ENCODE results near the gene RAF1. TPM values are rescaled to one million over a fixed set of nuclear protein-coding genes. Genes with fewer than 3 reads are reported as not detected.

Gene RAF1
- total and polyA plus RNA-seq, 2 donors (not counting 1 experiment from before 2014, with no cell fraction given): 84.3 to 126 TPM

DNA sequence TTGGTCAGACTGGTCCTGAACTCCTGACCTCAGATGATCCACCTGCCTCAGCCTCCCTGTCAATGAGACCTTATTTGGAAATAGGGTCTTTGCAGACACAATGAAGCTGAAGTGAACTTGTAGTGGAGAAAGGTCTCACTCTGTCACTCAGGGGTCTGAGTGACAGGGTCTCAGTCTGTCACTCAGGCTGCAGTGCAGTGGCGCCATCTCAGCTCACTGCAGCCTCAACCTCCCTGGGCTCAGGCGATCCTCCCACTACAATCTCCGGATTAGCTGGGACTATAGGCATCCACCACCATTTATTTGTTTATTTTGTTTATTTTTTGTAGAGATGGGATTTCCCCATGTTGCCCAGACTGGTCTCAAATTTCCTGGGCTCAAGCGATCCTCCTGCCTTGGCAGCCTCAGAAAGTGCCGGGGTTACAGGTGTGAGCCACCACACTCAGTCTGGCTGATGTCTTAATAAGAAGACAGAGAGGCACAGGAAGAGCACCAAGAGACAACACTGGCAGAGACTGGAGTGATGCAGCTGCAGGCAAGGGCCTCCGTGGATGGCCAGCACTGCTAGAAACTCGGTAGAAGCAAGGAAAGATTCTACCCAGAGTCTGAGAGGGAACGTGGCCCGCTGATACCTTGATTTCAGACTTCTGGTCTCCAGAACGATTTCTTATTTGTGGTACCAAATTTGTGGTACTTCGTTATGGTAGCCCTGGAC, 26.2 kb upstream of the RAF1 start:
- ChIA-PET POLR2A (no interaction called here), CTCF (interaction anchor here (1.0 kb wide), 1 partner anchor 101 kb away, joined by 3 read pairs; no protein-coding TSS in a partner anchor)
- Histone ChIP-seq H3K27ac (ENCODE audit: low read length in 2 of 2) (no peak overlapping the region), H3K9me3 (ENCODE audit: control extremely low read depth in 1 of 3, control insufficient read depth in 2 of 3, insufficient read depth in 1 of 3, low read length in 2 of 3) (no peaks in the 10 kb centered on the region), H4K20me1 (ENCODE audit: control insufficient read depth, insufficient read depth, low read length, poor library complexity, severe bottlenecking) (no peaks in the 10 kb centered on the region), H3K4me2 (replicated peaks; ENCODE audit: low read depth, low read length, poor library complexity, severe bottlenecking) (no peak overlapping the region), H3K79me2 (ENCODE audit: control insufficient read depth, insufficient read depth, low read length) (no peaks in the 10 kb centered on the region), H3K9ac (ENCODE audit: low read length) (no peak overlapping the region), H3K27me3 (replicated peaks in 1 of 4; ENCODE audit: control extremely low read depth in 1 of 4, control insufficient read depth in 3 of 4, insufficient read depth in 4 of 4, low read length in 3 of 4) (no peaks in the 10 kb centered on the region), H3K4me3 (ENCODE audit: control extremely low read depth in 1 of 5, extremely low read depth in 1 of 5, insufficient read depth in 1 of 5, low read depth in 2 of 5, low read length in 4 of 5) (no peak overlapping the region), H3K4me1 (ENCODE audit: control insufficient read depth in 2 of 2, insufficient read depth in 2 of 2, low read length in 2 of 2) (no peaks in the 10 kb centered on the region), H3K36me3 (replicated peaks in 1 of 2; ENCODE audit: control extremely low read depth in 1 of 2, control insufficient read depth in 1 of 2, extremely low read depth in 1 of 2, insufficient read depth in 2 of 2, low read length in 1 of 2) (no peaks in the 10 kb centered on the region), H2AFZ (ENCODE audit: insufficient read depth, low read depth, low read length, poor library complexity, severe bottlenecking) (no peak overlapping the region)
- Mint-ChIP-seq H3K9me3 (ENCODE audit: insufficient read depth) (no peaks in the 10 kb centered on the region), H3K27ac (no peak overlapping the region), H3K4me3 (no peak overlapping the region), H3K4me1 (no peaks in the 10 kb centered on the region), H3K27me3 (peaks cover 11% of the 10 kb centered on the region)
- no peak for DNase-seq
- ATAC-seq (ENCODE audit: low read depth): no peak
- TF ChIP-seq, protein P1, sequence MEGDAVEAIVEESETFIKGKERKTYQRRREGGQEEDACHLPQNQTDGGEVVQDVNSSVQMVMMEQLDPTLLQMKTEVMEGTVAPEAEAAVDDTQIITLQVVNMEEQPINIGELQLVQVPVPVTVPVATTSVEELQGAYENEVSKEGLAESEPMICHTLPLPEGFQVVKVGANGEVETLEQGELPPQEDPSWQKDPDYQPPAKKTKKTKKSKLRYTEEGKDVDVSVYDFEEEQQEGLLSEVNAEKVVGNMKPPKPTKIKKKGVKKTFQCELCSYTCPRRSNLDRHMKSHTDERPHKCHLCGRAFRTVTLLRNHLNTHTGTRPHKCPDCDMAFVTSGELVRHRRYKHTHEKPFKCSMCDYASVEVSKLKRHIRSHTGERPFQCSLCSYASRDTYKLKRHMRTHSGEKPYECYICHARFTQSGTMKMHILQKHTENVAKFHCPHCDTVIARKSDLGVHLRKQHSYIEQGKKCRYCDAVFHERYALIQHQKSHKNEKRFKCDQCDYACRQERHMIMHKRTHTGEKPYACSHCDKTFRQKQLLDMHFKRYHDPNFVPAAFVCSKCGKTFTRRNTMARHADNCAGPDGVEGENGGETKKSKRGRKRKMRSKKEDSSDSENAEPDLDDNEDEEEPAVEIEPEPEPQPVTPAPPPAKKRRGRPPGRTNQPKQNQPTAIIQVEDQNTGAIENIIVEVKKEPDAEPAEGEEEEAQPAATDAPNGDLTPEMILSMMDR (IDR thresholded peaks at IDR 0.05): no peak
- TF ChIP-seq EZH2 (IDR thresholded peaks at IDR 0.05; ENCODE audit: borderline replicate concordance, insufficient read depth, low read depth, low read length, poor library complexity, severe bottlenecking): no peak
- 85% methylated on average over 7 of the region's 11 CpGs for whole genome bisulfite sequencing (ENCODE audit: insufficient coverage)
- intact Hi-C loops (cut with micrococcal nuclease): no loop called here

GRCh38 chr3:12687948-12688347, 24.0 kb upstream of the RAF1 start:
- DNase-seq (no peak), ATAC-seq (ENCODE audit: low read depth) (no peak)
- H3K9me3 Mint-ChIP-seq (ENCODE audit: insufficient read depth): no peaks in the 10 kb centered on the region
- Histone ChIP-seq H3K79me2 (ENCODE audit: control insufficient read depth, insufficient read depth, low read length) (no peaks in the 10 kb centered on the region), H3K4me2 (replicated peaks; ENCODE audit: low read depth, low read length, poor library complexity, severe bottlenecking) (no peak overlapping the region), H3K27ac (ENCODE audit: low read length in 2 of 2) (no peak overlapping the region), H4K20me1 (ENCODE audit: control insufficient read depth, insufficient read depth, low read length, poor library complexity, severe bottlenecking) (no peaks in the 10 kb centered on the region), H3K9ac (ENCODE audit: low read length) (no peak overlapping the region), H3K9me3 (ENCODE audit: control extremely low read depth in 1 of 3, control insufficient read depth in 2 of 3, insufficient read depth in 1 of 3, low read length in 2 of 3) (no peaks in the 10 kb centered on the region), H3K4me3 (ENCODE audit: control extremely low read depth in 1 of 5, extremely low read depth in 1 of 5, insufficient read depth in 1 of 5, low read depth in 2 of 5, low read length in 4 of 5) (no peak overlapping the region), H3K27me3 (replicated peaks in 1 of 4; ENCODE audit: control extremely low read depth in 1 of 4, control insufficient read depth in 3 of 4, insufficient read depth in 4 of 4, low read length in 3 of 4) (no peaks in the 10 kb centered on the region), H3K36me3 (replicated peaks in 1 of 2; ENCODE audit: control extremely low read depth in 1 of 2, control insufficient read depth in 1 of 2, extremely low read depth in 1 of 2, insufficient read depth in 2 of 2, low read length in 1 of 2) (no peaks in the 10 kb centered on the region), H3K4me1 (ENCODE audit: control insufficient read depth in 2 of 2, insufficient read depth in 2 of 2, low read length in 2 of 2) (no peaks in the 10 kb centered on the region), H2AFZ (ENCODE audit: insufficient read depth, low read depth, low read length, poor library complexity, severe bottlenecking) (no peak overlapping the region)
- no peak for TF ChIP-seq EZH2 (IDR thresholded peaks at IDR 0.05; ENCODE audit: borderline replicate concordance, insufficient read depth, low read depth, low read length, poor library complexity, severe bottlenecking)
- TF ChIP-seq, protein P1 (IDR thresholded peaks at IDR 0.05): no peak
- ChIA-PET CTCF (no interaction called here), POLR2A (no interaction called here)
- no peak overlapping the region for H3K4me3 Mint-ChIP-seq
- intact Hi-C loops (cut with micrococcal nuclease): no loop called here
- no CpG with 5 or more reads among the region's 4 CpGs for WGBS (ENCODE audit: insufficient coverage)
- no peak overlapping the region for H3K27ac Mint-ChIP-seq
- peaks cover 11% of the 10 kb centered on the region for H3K27me3 Mint-ChIP-seq
- no peaks in the 10 kb centered on the region for H3K4me1 Mint-ChIP-seq

All from B cell (primary cell).